HepG2 (cell line): ENCODE measurements around the gene ADARB2. TPM values are rescaled to one million over a fixed set of nuclear protein-coding genes. Genes with fewer than 3 reads are reported as not detected.

Experiments
- ATAC-seq: fragments of 200-7000 bp; cut with Tn5 transposase; 3 replicates; pipeline ENCODE4 v1.9.1; 2020; ENCODE audit warnings: mild to moderate bottlenecking, moderate library complexity
- BruUV-seq: library from RNA; stranded (reverse); fragments of 400-500 nt; replicated peaks from 2 replicates; lab custom pipeline; 2021; lab: Mats Ljungman, UMichigan
- CTCF ChIA-PET: fragments of 300-600 bp; formaldehyde crosslinking; extraction: SDS; loops from one replicate; lab custom pipeline; 2021; ENCODE audit warnings: low total read pairs, inconsistent platforms, low intra/inter-chr PET ratio; lab: Yijun Ruan, JAX
- POLR2A ChIA-PET: fragments of 350-600 bp; sonication (Branson Sonifier 250); formaldehyde crosslinking; loops from one replicate; lab custom pipeline; 2020; ENCODE audit warnings: antibody characterized with exemption, inconsistent platforms; lab: Yijun Ruan, JAX
- DNase-seq: peaks from one replicate; pipeline ENCODE4 v3.0.0-alpha.2; 2015; ENCODE audit warnings: low spot score
- FAIRE-seq: peaks from 3 replicates; lab custom pipeline; 2011; peaks lifted over from hg19 to GRCh38; lab: Jason Lieb, UNC
- H2AFZ ChIP-seq: one replicate; pipeline ENCODE4 v1.6.1; 2011; ENCODE audit warnings: low read length, inconsistent platforms
- H3K27ac ChIP-seq: fragments of 300-600 bp; 3 replicates; pipeline ENCODE4 v1.8.0; 2011; ENCODE audit warnings: mixed run types, mild to moderate bottlenecking, mixed read lengths, low read length, inconsistent platforms; ENCODE audit not compliant: insufficient read depth; ENCODE audit errors: extremely low read length
- H3K27me3 ChIP-seq, 2 experiments: fragments of 200-600 bp in 1 of 2; 2 replicates in 1 of 2; 3 replicates in 1 of 2; pipeline versions ENCODE4 v1.6.0 to v1.8.0; 2011; ENCODE audit warnings: low read length in 2 of 2, mild to moderate bottlenecking in 2 of 2, moderate library complexity in 2 of 2, inconsistent platforms in 1 of 2; ENCODE audit not compliant: insufficient read depth in 2 of 2, control insufficient read depth in 1 of 2
- H3K36me3 ChIP-seq, 2 experiments: fragments of 200-600 bp in 1 of 2; replicated peaks in 1 of 2; 2 replicates in 1 of 2; 3 replicates in 1 of 2; pipeline versions ENCODE4 v1.5.1 to v1.8.0; 2011; ENCODE audit warnings: low read length in 2 of 2, inconsistent platforms in 1 of 2; ENCODE audit not compliant: insufficient read depth in 2 of 2, control insufficient read depth in 1 of 2
- H3K4me1 ChIP-seq: 2 replicates; pipeline ENCODE4 v1.5.1; 2012; ENCODE audit warnings: low read length, inconsistent platforms; ENCODE audit not compliant: insufficient read depth
- H3K4me2 ChIP-seq: 2 replicates; pipeline ENCODE4 v1.6.0; 2011; ENCODE audit warnings: low read depth, low read length, inconsistent platforms
- H3K4me3 ChIP-seq, 3 experiments: fragments of 200-600 bp in 1 of 3; sonication (generic), shearing (Covaris generic) in 1 of 3; replicated peaks in 1 of 3; 2 replicates each; pipeline ENCODE4 v1.5.1; 2011 to 2016; ENCODE audit warnings: low read length in 3 of 3, inconsistent platforms in 2 of 3, low read depth in 2 of 3, mild to moderate bottlenecking in 2 of 3, control low read depth in 1 of 3, mixed read lengths in 1 of 3; ENCODE audit not compliant: insufficient read depth in 1 of 3
- H3K79me2 ChIP-seq: one replicate; pipeline ENCODE4 v1.6.1; 2011; ENCODE audit warnings: low read length, inconsistent platforms; ENCODE audit not compliant: insufficient read depth
- H3K9ac ChIP-seq: 2 replicates; pipeline ENCODE4 v1.6.0; 2011; ENCODE audit warnings: mild to moderate bottlenecking, low read depth, low read length, inconsistent platforms; ENCODE audit not compliant: insufficient read depth
- H3K9me3 ChIP-seq: 2 replicates; pipeline ENCODE4 v1.5.1; 2012; ENCODE audit warnings: mild to moderate bottlenecking, low read length
- H4K20me1 ChIP-seq: 2 replicates; pipeline ENCODE4 v1.6.0; 2011; ENCODE audit warnings: inconsistent platforms, mild to moderate bottlenecking, low read length, moderate library complexity; ENCODE audit not compliant: insufficient read depth
- CERS6 ChIP-seq: sonication (generic); formaldehyde crosslinking; IDR thresholded peaks from 2 replicates; pipeline ENCODE4 v1.5.0; 2020; ENCODE audit warnings: missing genetic modification reagents
- DNMT3B ChIP-seq: conservative IDR thresholded peaks from 2 replicates; pipeline ENCODE4 v1.6.1; 2016; ENCODE audit warnings: missing biosample characterization, control low read depth
- ETV5 ChIP-seq: IDR thresholded peaks from 2 replicates; pipeline ENCODE4 v1.6.1; 2018; ENCODE audit warnings: missing biosample characterization, missing genetic modification reagents, inconsistent platforms, borderline replicate concordance
- JARID2 ChIP-seq: sonication (generic); formaldehyde crosslinking; IDR thresholded peaks from 2 replicates; pipeline ENCODE4 v1.8.1; 2023; ENCODE audit warnings: missing genetic modification reagents, inconsistent platforms; ENCODE audit not compliant: insufficient replicate concordance
- NFIB ChIP-seq: sonication (generic); formaldehyde crosslinking; IDR thresholded peaks from 2 replicates; pipeline ENCODE4 v1.9.0; 2021; ENCODE audit warnings: missing genetic modification reagents, mild to moderate bottlenecking, borderline replicate concordance
- NFYC ChIP-seq: IDR thresholded peaks from 2 replicates; pipeline ENCODE4 v1.6.1; 2016; ENCODE audit warnings: missing genetic modification reagents, missing compliant biosample characterization
- PHB2 ChIP-seq: fragments of 450-650 bp; IDR thresholded peaks from 2 replicates; pipeline ENCODE4 v1.6.1; 2018; ENCODE audit not compliant: partially characterized antibody
- PHF20 ChIP-seq: sonication (generic); formaldehyde crosslinking; IDR thresholded peaks from 2 replicates; pipeline ENCODE4 v1.5.0; 2020; ENCODE audit warnings: mild to moderate bottlenecking, missing genetic modification reagents
- SCMH1 ChIP-seq: sonication (generic); formaldehyde crosslinking; IDR thresholded peaks from 2 replicates; pipeline ENCODE4 v1.9.0; 2021; ENCODE audit warnings: missing genetic modification reagents, mild to moderate bottlenecking, borderline replicate concordance
- SP1 ChIP-seq, 2 experiments: fragments of 450-650 bp in 1 of 2; sonication (generic) in 1 of 2; formaldehyde crosslinking in 1 of 2; IDR thresholded peaks; 2 replicates each; pipeline versions ENCODE4 v1.4.0 to v1.6.1; 2016 to 2020; ENCODE audit warnings: missing genetic modification reagents in 1 of 2
- ZBTB42 ChIP-seq: sonication (generic); formaldehyde crosslinking; IDR thresholded peaks from 2 replicates; pipeline ENCODE4 v1.5.0; 2020; ENCODE audit warnings: mild to moderate bottlenecking, missing genetic modification reagents
- ZNF407 ChIP-seq: sonication (generic); formaldehyde crosslinking; IDR thresholded peaks from one replicate; pipeline ENCODE4 v1.5.1; 2020; ENCODE audit warnings: mild to moderate bottlenecking, missing genetic modification reagents; ENCODE audit errors: not compliant biosample characterization
- ZNF414 ChIP-seq: sonication (generic); formaldehyde crosslinking; IDR thresholded peaks from 2 replicates; pipeline ENCODE4 v1.5.0; 2020; ENCODE audit warnings: missing genetic modification reagents
- ZNF615 ChIP-seq: sonication (generic); formaldehyde crosslinking; IDR thresholded peaks from 2 replicates; pipeline ENCODE4 v1.5.0; 2020; ENCODE audit warnings: mild to moderate bottlenecking, missing genetic modification reagents, borderline replicate concordance
- ZNF616 ChIP-seq: sonication (generic); formaldehyde crosslinking; IDR thresholded peaks from 2 replicates; pipeline ENCODE4 v1.5.0; 2020; ENCODE audit warnings: low read depth, mild to moderate bottlenecking, missing genetic modification reagents
- ZNF619 ChIP-seq: sonication (generic); formaldehyde crosslinking; IDR thresholded peaks from 2 replicates; pipeline ENCODE4 v1.4.0; 2020; ENCODE audit warnings: mild to moderate bottlenecking, missing genetic modification reagents
- ZNF761 ChIP-seq: sonication (generic); formaldehyde crosslinking; conservative IDR thresholded peaks from 2 replicates; pipeline ENCODE4 v1.4.0; 2020; ENCODE audit warnings: mild to moderate bottlenecking, missing genetic modification reagents
- WGBS: methylation state at CpG from one replicate; pipeline ENCODE4 v1.1.6; 2017; ENCODE audit warnings: low lambda C conversion rate; 5-methylcytosine and 5-hydroxymethylcytosine counted together
- in situ Hi-C: cut with HindIII; loops from 2 replicates; pipeline ENCODE4 v1.10.0; 2017; ENCODE audit warnings: low pct_unique_long_range_greater_than_20kb; ENCODE audit not compliant: extremely low pct_ligation_motif_present
- intact Hi-C: fragments of 100-400 bp; cut with micrococcal nuclease; formaldehyde crosslinking; loops from one replicate; pipeline ENCODE4 v1.10.0; 2022; ENCODE audit not compliant: unreplicated experiment
- polyA plus RNA-seq, 8 experiments: library from polyadenylated mRNA; depleted of rRNA in 3 of 8; stranded (reverse) in 7 of 8; unstranded in 1 of 8; fragments of >200 nt; fragmentation: Illumina TruSeq in 4 of 8; extraction: Trizol in 4 of 8; gene quantifications; 2 replicates each; pipeline versions ENCODE4 v1.2.1 to v1.2.3, GENCODE V29; 2011 to 2016; ENCODE audit warnings: low read depth in 4 of 8, missing spikeins in 1 of 8, mixed read lengths in 1 of 8; ENCODE audit not compliant: insufficient read depth in 1 of 8
- total RNA-seq, 5 experiments: library from RNA; depleted of rRNA; stranded (reverse); fragments of >200 nt; fragmentation: Illumina TruSeq; extraction: Trizol; gene quantifications; 2 replicates each; pipeline ENCODE4 v1.2.3, GENCODE V29; 2016; ENCODE audit warnings: low read depth in 1 of 5

Gene ADARB2
- total and polyA plus RNA-seq, 2 of the 13 experiments (the other 11 are each of a cell fraction or from before 2014, with no cell fraction given), result not detected

- in situ Hi-C loops (no loop called here), intact Hi-C loops (no loop called here)
- POLR2A ChIA-PET, result no interaction called here
- 37% methylated on average over 2 of the region's 2 CpGs for WGBS
- no peaks in the 10 kb centered on the region for H3K36me3 ChIP-seq
- no peak for FAIRE-seq
- no peaks in the 10 kb centered on the region for H4K20me1 ChIP-seq
- H3K9ac ChIP-seq, result no peak overlapping the region
- H3K4me1 ChIP-seq, result no peaks in the 10 kb centered on the region
- CTCF ChIA-PET, result no interaction called here
- H2AFZ ChIP-seq, result no peak overlapping the region
- no peak for DNase-seq
- peaks cover 0 to 10% of the 10 kb centered on the region in 2 experiments; a peak in 2 of 5 replicates for H3K27me3 ChIP-seq
- no peak overlapping the region for H3K4me2 ChIP-seq
- no TSS peak for BruUV-seq
- H3K79me2 ChIP-seq, result no peaks in the 10 kb centered on the region
- no peak for ATAC-seq
- H3K4me3 ChIP-seq, result no peak overlapping the region
- no peak overlapping the region for H3K27ac ChIP-seq
- H3K9me3 ChIP-seq, result peaks cover 14% of the 10 kb centered on the region; the same call in 1 of the 2 replicates
- TF ChIP-seq DNMT3B (CRISPR knock-in tag) (no peak), ZBTB42 (CRISPR knock-in tag) (no peak), ZNF414 (no peak), NFYC (CRISPR knock-in tag) (no peak), ZNF619 (CRISPR knock-in tag) (no peak), NFIB (no peak), SP1 (IDR thresholded peaks at IDR 0.05) (no peak), SP1 (CRISPR knock-in tag; IDR thresholded peaks at IDR 0.05) (no peak), PHF20 (no peak), ZNF407 (no peak), CERS6 (CRISPR knock-in tag) (no peak), ETV5 (no peak), ZNF616 (no peak), SCMH1 (no peak), PHB2 (no peak), JARID2 (CRISPR knock-in tag) (no peak), ZNF761 (CRISPR knock-in tag) (no peak), ZNF615 (CRISPR knock-in tag) (no peak)
These were observed 292.5 kb downstream of the ADARB2 start for GRCh38 chr10:1444826-1445225.
